HG02623 (cell line): ENCODE results near the gene INF2.
"Not testable (repeated sequence)": the region's sequence is repeated elsewhere in the genome, so short reads cannot be mapped to it uniquely, and the experiment has no call there.

ENCODE experiments used
- ATAC-seq: cut with Tn5 transposase; IDR thresholded peaks from one replicate; pipeline ENCODE4 v1.9.1; 2021; ENCODE audit warnings: moderate library complexity; ENCODE audit not compliant: unreplicated experiment

The INF2 gene

DNA sequence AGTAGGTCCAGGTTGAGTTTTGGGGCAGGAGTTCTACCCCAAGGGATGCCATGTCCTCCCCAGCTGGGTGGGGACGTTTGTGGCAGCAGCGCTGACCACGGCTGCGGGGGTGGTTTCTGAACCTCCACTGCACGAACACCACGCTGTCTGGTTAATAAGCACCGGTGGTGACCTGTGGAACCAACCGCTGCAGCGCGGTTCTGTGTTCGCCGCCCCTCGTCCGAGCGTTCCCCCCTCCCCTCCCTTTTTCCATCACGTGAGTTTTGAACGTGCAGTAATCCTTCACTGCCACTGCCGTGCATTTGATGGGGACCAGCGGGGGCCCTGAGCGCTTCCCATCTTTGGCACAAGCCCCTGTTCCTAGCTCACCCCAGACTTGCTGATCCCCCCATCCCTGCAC, 28.2 kb downstream of the INF2 start:
- no peak for ATAC-seq

DNA sequence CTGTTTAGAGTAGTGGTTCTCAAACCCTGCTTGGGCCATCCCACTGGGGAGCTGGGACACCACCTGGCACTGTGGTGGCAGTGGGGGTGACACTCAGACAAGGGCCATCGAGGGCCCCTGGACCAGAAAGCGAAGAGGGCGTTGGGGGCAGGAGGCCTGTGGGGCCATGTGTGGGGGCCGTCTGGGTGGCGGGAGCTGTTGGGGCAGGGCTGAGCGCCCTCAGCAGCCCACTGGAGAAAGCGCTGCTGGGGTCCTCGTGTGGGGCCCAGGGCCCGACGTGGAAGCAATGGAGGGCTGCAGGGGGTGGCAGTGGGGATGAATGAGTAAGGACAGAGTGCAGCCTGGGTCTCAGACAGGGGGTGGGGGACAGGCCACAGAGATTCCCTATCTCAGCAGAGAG, 28.7 kb downstream of the INF2 start:
- no peak for ATAC-seq

DNA sequence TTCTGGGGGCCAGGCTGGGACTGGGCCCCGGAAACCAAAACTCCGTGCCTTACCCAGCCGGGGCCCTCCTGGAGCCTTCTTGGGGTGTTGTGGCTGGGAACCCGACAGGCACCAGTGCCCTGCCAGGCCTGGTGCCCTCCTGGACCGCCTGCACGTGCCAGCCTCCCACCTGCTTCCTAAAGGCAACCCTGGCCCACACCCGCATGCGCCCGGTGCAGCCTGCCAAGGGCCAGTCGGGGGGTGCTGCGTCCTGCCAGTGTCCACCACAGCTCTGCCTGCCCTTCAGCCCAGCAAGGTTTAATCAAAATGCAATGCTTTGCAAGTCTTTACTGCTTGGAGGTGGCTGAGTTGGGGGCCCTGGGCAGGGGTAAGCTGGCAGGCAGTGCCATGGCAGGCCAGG, 29.5 kb downstream of the INF2 start:
- no peak for ATAC-seq

DNA sequence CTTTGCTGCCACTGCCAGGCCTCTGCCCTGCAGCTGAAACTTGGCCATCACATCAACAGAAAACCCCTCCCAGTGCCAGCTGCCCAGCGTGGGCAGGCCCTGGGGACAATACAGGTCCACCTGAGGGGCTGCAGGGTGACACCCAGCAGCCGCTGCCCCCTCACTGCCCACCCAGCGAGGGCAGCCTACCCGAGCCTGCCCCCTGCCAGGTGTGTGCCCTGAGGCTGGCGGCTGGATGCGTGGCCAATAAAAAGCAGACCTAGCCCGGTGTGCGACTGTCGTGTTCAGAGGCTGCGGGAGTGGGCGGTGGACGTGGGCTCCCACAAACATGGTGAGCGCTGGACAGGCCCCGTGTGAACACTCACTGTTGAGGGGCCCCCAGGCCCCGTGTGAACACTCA, 29.9 kb downstream of the INF2 start:
- no peak for ATAC-seq

DNA sequence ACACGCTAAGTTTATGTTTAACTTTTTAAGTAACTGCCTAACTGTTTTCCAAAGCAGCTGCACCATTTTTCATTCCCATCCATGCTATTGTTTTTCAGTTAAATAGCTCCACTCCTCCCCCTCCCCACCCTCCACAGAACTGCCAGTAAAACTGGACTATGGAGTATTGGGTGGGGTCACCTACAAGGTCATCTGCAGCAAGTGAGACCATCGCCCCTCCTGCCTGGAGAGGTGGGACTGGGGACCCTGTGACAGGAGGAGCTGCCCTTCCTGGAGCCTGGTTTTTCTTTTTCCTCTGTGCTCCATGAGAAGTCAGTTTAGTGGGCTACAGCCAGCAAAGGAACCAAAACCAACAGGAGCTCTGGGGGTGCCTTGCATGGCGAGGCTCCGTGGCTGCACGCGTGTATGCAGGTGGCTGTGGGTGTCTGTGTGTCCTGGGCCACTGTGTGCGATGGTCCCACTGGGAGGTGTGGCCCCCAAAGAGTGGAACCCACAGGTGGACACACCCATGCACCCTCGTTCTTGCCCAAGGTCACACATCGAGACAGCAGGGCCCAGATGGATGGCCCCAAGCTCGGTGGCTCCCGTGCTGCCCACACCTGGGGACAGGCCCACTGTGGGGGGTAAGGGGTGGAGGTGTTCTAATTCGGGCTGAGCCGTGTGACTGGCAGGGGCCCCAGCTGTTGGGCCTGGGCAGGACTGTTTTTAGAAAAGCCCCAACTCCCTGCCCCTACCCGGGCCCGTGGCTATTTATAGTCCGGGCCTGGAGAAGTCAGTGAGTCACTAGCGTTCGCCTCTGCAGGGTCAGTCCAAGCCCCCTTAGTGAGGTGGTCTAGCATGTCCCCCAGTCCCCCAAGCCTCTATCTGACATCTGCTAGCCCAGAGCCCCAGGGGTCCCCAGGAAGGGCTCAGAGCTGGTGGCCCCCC, 32.4 kb downstream of the INF2 start:
- no peak for ATAC-seq

DNA sequence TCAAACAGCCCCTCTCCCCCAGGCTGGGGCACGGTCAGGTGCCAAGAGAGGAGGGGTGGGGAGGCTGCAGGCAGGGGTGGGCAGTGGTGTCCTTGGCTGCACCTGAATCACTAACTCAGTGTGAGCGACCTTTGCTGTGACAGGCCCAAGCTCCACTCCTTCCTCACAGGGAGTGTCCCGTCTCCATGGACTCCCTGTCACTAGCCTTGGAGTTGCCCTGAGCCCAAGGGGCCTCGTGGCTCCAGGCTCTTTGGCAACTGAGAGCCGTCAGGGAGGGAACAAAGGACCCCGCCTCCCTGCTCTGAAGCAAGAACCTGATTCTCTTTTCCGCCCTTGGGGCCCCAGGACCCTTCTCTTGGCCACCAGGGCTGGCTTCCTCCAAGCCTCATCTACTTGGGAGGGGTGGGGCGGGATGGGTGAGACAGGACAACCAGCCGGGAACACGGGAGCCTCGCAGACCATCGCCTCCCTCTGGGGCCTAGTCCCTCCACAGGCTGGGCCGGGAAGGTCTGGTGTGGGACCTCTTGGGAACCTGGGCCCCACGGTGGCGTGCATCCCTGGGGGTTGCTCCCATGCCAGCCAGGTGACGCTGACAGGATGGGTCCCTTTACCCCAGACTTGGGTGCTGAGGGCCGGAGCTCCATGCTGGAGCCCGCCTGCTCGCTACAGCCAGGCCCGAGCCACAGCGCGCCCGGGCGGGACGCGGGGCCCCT, 33.7 kb downstream of the INF2 start:
- ATAC-seq, result no peak

DNA sequence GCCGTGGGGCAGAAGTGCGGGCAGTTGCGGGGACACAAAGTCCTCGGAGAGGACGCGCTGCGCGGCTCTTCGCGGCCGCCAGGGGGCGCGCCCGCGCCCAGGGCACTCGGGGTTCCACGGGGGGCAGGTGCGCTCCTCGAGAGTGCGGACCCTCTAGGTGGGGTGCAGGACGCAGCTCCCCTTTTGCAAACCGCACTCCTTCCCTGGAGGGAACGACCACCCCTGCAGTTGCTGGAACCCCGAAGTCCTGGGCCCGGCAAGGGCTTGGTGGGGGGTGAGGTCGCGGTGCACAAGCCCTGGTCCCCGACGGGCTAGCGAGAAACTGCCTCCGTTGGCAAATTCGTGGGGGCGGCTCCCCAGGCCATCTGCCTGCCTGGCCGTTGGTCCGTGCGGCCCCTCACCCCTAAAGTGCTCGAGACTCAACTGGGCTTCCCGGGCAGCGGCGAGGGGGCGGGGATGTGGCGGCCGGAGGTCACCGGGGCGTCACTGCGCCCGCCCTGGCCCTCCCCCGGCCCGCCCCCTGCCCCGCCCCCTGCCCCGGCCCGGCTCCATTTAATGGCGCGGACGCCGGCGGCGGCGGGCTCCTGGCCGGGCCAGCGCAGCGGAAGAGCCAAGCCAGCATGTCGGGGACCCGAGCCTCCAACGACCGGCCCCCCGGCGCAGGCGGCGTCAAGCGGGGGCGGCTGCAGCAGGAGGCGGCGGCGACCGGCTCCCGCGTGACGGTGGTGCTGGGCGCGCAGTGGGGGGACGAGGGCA, 34.4 kb downstream of the INF2 start, which contains the start of gene ADSS1:
ADSS1 (plus strand) TSS at position 579 of the 756 bp plus-strand sequence; CDS start at position 621, 42 bp downstream.
- peak; percentile 57 for ATAC-seq

DNA sequence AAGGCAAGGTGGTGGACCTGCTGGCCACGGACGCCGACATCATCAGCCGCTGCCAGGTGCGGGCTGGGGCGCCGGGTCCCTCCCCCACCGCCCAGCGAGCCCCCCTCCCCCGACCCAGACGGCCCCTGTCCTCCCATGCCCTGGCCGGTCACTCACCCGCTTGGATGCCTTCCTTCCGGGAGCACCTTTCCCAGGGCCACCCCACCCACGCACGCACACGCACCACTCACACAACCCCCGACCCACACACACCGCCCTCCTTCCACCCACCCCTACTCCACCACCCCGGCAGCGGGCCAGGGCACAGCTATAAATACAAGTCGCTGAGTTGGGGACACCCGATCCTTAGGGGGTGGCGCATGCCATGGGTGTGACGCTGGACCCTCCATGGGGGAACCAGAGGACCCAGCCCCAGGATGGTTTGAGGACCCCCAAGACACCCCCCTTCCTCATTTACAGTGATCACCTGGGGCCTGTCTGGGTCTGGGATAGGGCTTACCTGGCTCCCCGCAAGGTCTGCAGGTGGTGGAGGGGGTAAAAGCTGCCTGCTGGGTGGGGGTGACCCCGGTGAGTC, 35.1 kb downstream of the INF2 start:
- ATAC-seq, result no peak

DNA sequence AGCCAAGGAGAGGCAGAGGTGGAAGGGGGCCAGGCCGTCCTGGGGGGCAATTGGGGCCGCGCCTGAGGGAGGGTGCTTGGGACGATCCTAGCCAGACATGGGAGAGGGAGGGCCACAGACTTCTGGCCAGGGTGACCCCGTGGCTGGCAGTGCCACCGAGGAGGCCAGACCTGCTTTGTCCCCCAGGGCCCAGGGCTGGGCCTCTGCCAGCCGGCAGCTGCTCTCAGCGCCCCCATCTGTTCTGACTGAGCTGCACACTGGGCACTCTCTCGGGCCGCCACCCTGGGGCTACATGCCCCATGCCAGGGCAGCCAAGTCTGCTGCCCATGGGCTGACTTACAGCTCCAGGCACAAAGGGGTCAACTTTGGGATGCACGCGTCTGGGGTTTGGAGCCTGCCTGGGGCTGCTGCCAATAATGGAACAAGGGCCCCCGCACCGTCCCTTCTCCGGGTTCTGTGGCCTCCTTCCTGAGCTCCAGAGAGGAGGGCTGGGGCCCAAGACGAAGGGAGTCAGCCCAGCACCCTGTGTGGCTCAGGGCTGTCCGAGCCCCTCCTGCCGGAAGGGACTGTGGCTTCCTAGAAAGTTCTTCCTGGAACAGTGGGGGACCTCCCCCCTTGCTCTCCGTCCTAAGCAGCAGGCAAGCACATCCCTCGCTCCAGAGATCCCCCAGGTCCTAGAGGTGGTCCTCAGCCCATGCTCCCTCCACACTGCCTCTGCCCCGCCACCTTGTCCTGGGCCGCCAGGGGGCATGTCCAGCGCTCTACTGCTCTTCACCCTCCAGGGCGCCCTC, 35.8 kb downstream of the INF2 start:
- no peak for ATAC-seq

DNA sequence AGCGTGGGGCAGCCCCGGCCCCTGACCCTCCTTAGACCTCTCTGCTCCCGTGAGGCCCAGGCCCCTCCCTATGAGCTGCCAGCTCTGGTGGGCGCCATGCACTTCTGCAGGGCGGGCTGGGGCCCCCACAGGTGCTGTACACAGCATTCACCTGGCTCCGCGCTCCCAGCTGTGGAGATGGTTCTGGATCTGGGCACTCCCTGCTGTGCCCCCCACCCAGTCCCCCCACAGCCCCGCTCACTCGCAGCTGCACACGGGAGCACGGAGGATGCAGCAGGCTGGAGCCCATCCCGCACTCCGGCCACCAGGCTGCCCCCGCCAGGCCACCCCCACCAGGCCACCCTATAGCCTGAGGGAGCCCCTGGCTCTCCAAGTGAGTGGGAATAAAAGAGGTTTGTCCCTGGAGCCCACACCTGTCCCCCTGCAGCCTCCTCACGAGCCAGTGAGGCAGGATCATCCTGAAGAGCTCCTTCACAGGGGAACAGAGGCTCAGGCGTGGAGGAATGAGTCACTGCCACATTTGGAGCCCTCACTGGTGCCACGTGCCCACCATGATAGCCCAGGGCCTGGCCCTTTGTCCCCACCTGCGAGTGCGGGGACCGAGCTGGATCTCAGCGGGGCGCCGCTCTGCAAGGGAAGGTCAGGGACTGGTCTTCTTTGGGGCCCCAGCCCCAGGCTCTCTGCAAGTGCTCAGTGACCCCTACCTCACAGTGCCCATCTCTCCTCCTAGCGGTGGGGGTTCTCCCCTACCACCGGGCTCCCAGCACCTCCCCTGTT, 36.5 kb downstream of the INF2 start:
- ATAC-seq, result no peak

DNA sequence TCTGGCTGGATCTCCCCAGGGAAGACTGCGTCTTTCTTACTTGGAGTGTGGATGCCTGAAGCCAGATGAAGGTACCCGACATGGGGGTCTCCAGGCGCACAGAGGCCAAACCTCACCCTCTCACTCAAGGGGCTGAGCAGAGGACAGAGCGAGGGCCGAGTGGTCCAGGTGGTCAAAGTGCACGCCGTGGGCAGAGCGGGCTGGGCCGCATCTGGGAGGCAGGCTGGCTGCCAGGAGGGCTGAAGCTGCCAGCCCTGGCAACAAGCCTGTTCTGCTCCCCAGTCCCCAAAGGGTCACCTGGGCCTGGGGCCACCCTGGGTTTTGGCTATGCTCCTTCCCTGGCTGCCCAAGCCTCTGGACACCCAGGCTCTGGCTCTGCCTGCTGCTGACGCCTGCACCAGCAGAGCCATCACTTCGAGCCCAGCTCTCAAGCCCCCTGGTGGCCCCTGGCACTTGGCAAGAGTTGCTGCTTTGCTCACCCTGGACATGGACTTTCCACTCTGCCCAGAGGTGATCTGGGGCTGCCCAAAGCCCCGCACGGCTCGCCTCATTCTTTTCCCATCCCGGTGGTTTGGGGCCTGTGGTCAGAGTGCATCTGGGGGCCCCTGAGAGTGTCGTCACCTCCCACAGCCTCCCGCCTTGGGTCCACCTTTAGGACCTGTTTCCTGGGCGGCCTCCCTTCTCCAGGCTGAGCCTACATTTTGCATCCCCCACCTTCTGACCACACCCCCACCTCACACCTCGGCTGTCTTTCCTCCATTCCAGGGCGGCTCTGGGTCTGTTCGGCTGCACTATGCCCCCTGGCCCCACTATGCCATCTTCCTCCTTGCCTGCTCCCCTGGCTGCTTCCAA, 37.4 kb downstream of the INF2 start:
- no peak for ATAC-seq

DNA sequence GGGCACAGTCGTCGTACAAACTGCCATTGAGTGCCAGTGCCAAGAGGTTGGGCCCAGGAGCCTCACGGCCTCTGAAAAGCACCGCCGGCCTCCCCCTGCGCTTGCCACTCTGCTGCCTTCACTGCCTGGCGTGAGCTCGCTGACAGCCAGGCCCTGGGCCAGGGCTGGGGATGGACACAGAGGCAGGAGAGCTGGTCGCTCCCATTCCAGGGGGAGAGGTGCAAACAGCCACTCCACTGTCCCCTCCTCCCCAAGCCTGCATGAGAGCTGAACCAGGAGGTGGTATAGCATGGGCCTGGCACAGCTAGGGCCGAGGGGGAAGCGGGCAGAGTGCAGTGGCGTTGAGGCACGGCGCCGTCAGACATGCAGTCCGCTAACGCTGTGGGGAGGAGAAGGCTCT, 39.2 kb downstream of the INF2 start:
- no peak for ATAC-seq

DNA sequence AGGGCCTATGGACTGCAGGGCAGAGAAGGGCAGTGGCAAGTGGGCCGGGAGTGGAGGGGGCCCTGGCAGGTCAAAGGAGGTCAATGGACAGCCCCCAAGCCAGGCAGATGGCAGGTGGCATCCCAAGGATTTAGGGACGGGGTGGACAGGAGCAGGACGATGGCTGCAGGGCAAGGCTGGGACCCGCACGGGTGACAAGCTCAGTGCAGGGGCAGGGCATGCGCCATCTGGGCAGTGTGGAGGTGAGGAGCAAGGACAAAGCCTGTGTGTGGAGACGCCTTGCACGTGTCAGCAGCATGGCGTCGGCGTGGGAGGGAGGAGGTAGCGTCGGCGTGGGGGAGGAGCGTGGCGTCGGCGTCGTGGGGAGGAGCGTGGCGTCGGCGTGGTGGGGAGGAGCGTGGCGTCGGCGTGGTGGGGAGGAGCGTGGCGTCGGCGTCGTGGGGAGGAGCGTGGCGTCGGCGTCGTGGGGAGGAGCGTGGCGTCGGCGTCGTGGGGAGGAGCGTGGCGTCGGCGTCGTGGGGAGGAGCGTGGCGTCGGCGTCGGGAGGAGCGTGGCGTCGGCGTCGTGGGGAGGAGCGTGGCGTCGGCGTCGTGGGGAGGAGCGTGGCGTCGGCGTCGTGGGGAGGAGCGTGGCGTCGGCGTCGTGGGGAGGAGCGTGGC, 39.9 kb downstream of the INF2 start:
- not testable (repeated sequence) for ATAC-seq

DNA sequence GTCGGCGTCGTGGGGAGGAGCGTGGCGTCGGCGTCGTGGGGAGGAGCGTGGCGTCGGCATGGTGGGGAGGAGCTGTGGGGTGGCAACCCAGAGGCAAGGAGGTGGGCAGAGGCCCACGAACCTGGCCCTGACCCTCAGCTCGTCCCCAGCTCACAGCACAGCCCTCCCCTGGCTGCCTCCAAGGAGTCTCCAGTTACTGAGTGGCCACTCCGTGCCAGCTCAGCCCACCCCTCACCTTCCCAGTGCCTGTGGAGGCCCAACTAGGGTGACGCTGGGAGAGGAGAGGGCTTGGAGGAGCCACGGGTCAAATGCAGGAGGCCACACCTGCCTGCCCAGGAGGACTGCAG, 40.4 kb downstream of the INF2 start:
- ATAC-seq, result no peak

DNA sequence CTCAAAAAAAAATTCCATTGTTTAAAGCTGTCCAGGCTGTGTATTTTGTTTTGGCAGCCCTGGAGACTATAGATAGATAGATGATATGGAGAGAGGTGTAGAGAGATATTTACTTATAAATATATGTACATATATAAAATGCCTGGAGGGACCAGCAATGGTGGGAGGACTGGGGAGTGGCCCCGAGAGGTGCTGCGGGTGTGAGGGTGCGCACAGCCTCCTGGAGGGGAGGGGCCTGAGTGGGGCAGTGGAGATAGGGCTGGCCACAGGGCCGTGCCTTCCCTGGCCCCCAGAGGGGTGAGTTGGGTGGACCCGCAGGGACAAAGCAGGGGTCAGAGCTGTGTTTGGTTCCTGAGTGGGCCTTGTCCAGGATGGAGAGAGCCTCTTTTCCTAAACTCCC, 41.1 kb downstream of the INF2 start:
- no peak for ATAC-seq

DNA sequence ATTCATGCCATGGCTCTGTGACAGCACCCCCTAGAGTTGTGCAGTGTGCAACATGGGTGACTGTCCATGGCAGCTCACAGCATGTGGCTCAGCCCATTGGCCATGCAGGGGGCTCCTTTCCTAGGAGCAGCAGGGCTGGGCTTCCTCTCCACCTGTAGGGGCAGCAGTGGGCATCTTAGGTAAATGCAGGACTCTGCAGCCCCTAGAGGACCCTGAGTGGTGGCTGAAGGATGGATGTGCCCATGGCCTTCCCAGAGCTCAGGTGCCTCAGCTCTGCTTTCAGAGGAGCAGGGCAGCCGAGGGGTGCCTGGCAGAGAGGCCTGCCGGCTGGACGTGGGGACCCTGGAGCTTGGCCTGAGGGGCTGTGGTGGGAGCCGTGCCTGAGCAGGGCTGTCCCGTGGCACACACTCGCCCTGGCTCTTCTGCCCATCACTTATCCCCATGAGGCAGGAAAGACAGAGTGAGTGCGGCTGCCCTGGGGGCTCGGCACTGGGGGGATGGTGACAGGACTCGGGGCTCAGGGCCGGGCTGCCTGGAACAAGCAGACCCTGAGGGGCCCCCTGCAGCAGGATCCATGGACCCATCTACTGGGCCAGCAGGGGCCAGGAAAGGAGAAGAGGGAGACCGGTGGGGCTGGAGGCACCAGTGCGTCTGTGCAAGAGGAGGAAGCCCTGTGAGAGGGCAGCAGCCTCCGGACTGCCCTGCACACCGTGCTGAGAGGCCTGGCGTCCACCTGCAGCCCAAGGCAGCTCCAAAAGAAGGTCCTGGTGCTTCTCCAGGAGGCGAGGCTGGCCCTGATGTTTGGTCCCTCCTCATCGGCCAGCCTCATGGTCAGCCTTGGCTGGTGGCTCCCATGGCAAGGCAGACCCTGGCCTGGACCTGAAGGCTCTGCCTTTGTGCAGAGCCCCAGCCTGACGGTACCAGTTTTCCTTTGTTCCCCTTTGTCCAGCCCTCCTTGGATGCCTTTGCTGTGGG, 42.2 kb downstream of the INF2 start:
- ATAC-seq, result no peak

DNA sequence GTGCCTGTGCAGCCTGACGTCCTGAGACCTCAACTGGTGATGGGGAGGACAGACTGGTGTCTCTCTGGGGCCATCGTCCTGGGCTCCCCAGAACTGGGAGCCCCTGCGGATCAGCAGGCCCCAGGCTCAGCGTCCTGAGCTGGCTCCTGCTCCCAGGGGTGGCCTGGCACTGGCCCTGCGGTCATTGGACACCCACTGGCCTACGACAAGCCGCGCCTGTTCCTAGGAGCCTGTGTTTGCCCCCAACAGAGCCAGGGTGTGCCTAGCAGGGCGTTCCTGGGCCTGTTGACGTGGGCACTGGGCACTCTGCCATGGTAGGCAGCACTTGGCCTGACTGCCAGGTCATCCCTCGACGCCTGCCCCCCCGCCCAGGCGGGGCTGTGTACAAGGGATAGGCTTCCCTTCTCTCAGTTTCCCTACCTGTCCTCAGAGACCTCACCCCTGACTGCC, 43.0 kb downstream of the INF2 start:
- no peak for ATAC-seq
